SU-DHL-6 (cell line): ENCODE results near the gene METTL17.

Experiments used
- H2AFZ ChIP-seq: fragments of 200-600 bp; sonication (generic); 2 replicates; pipeline ENCODE4 v1.6.1; 2014; ENCODE audit warnings: low read depth, mild to moderate bottlenecking, moderate library complexity, mixed read lengths, antibody characterized with exemption, low read length; ENCODE audit not compliant: severe bottlenecking
- H3F3A ChIP-seq: fragments of 200-600 bp; shearing (Covaris generic); 2 replicates; pipeline ENCODE4 v1.6.0; 2016; ENCODE audit warnings: antibody characterized with exemption, mild to moderate bottlenecking; ENCODE audit not compliant: insufficient read depth
- H3K27ac ChIP-seq: fragments of 200-600 bp; sonication (generic); 2 replicates; pipeline ENCODE4 v1.5.1; 2016; ENCODE audit warnings: low read depth, mild to moderate bottlenecking, low read length, moderate library complexity, mixed read lengths
- H3K27me3 ChIP-seq: fragments of 200-600 bp; sonication (generic), shearing (Covaris generic); 2 replicates; pipeline ENCODE4 v1.6.0; 2014; ENCODE audit warnings: mild to moderate bottlenecking, low read length
- H3K36me3 ChIP-seq: fragments of 200-600 bp; sonication (generic); 2 replicates; pipeline ENCODE4 v1.6.1; 2014; ENCODE audit warnings: mild to moderate bottlenecking, low read length, mixed read lengths
- H3K4me2 ChIP-seq: fragments of 300-600, 200-600 bp; shearing (Covaris generic), sonication (generic); 2 replicates; pipeline ENCODE4 v1.6.0; 2014; ENCODE audit warnings: low read length, low read depth, mild to moderate bottlenecking; ENCODE audit not compliant: poor library complexity, severe bottlenecking
- H3K4me3 ChIP-seq: fragments of 200-600 bp; sonication (generic); 2 replicates; pipeline ENCODE4 v1.5.1; 2014; ENCODE audit warnings: antibody characterized with exemption, low read length, mild to moderate bottlenecking, mixed read lengths; ENCODE audit not compliant: insufficient read depth, poor library complexity, severe bottlenecking
- H3K79me2 ChIP-seq: fragments of 200-600 bp; sonication (generic); 2 replicates; pipeline ENCODE4 v1.6.1; 2014; ENCODE audit warnings: mild to moderate bottlenecking, low read length, moderate library complexity; ENCODE audit not compliant: insufficient read depth
- H3K9ac ChIP-seq: fragments of 200-600 bp; sonication (generic); 2 replicates; pipeline ENCODE4 v1.7.0; 2014; ENCODE audit warnings: mild to moderate bottlenecking, low read length
- H3K9me2 ChIP-seq: fragments of 200-600 bp; sonication (generic); replicated peaks from 2 replicates; pipeline ENCODE4 v1.6.1; 2014; ENCODE audit warnings: low read length; ENCODE audit not compliant: insufficient read depth
- H3K9me3 ChIP-seq: fragments of 200-600 bp; sonication (generic); 2 replicates; pipeline ENCODE4 v1.6.1; 2014; ENCODE audit warnings: low read length, mixed read lengths; ENCODE audit not compliant: insufficient read depth
- H4K20me1 ChIP-seq: fragments of 200-600 bp; sonication (generic); 2 replicates; pipeline ENCODE4 v1.6.1; 2014; ENCODE audit warnings: low read depth, mild to moderate bottlenecking, antibody characterized with exemption, low read length, moderate library complexity, mixed read lengths
- EZH2phosphoT487 ChIP-seq: fragments of 200-600 bp; sonication (generic), shearing (Covaris generic); conservative IDR thresholded peaks from 2 replicates; pipeline ENCODE4 v1.6.1; 2018; ENCODE audit warnings: mild to moderate bottlenecking, antibody characterized with exemption, low read length, moderate library complexity, mixed read lengths
- TF ChIP-seq, protein P1 (sequence below): fragments of 200-600 bp; sonication (generic); IDR thresholded peaks from one replicate; pipeline ENCODE4 v1.5.1; 2017; ENCODE audit warnings: antibody characterized with exemption, mild to moderate bottlenecking, low read length, moderate library complexity; ENCODE audit not compliant: insufficient read depth, poor library complexity, severe bottlenecking

METTL17 gene

GRCh38 chr14:21042918-21043317, 53.1 kb downstream of the METTL17 start:
- no peaks in the 10 kb centered on the region for H3K27me3 ChIP-seq
- no peaks in the 10 kb centered on the region for H3K79me2 ChIP-seq
- H3K4me3 ChIP-seq, result no peak overlapping the region
- no peaks in the 10 kb centered on the region for H3K36me3 ChIP-seq
- no peaks in the 10 kb centered on the region for H3F3A ChIP-seq
- H3K9me3 ChIP-seq, result no peaks in the 10 kb centered on the region
- no peaks in the 10 kb centered on the region for H3K9me2 ChIP-seq
- H3K9ac ChIP-seq, result no peak overlapping the region
- no peak overlapping the region for H3K27ac ChIP-seq
- H4K20me1 ChIP-seq, result no peaks in the 10 kb centered on the region
- H3K4me2 ChIP-seq, result no peak overlapping the region
- H2AFZ ChIP-seq, result no peak overlapping the region
- no peak for TF ChIP-seq EZH2phosphoT487
- TF ChIP-seq, protein P1, sequence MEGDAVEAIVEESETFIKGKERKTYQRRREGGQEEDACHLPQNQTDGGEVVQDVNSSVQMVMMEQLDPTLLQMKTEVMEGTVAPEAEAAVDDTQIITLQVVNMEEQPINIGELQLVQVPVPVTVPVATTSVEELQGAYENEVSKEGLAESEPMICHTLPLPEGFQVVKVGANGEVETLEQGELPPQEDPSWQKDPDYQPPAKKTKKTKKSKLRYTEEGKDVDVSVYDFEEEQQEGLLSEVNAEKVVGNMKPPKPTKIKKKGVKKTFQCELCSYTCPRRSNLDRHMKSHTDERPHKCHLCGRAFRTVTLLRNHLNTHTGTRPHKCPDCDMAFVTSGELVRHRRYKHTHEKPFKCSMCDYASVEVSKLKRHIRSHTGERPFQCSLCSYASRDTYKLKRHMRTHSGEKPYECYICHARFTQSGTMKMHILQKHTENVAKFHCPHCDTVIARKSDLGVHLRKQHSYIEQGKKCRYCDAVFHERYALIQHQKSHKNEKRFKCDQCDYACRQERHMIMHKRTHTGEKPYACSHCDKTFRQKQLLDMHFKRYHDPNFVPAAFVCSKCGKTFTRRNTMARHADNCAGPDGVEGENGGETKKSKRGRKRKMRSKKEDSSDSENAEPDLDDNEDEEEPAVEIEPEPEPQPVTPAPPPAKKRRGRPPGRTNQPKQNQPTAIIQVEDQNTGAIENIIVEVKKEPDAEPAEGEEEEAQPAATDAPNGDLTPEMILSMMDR, result no peak

DNA sequence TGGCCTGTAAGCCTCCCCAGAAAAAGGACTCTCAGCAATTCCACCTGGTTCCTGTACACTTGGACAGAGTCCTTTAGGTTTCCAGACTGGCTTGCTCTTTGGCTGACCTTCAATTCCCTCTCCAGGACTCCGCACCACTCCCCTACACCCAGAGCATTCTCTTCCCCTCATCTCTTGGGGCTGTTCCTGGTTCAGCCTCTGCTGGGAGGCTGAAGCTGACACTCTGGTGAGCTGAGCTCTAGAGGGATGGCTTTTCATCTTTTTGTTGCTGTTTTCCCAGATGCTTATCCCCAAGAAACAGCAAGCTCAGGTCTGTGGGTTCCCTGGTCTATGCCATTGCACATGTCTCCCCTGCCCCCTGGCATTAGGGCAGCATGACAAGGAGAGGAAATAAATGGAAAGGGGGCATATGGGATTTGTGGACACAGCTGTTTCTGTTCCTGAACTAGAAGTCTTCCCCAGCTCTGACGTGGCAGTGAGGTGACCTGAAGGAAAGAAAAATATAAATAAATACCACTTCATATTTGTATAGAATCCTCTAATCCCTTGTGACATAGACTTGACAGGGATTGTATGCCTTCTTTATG, 53.7 kb downstream of the METTL17 start:
- TF ChIP-seq, protein P1, result no peak
- no peak for TF ChIP-seq EZH2phosphoT487
- no peaks in the 10 kb centered on the region for H3K36me3 ChIP-seq
- H3K79me2 ChIP-seq, result no peaks in the 10 kb centered on the region
- no peaks in the 10 kb centered on the region for H4K20me1 ChIP-seq
- no peaks in the 10 kb centered on the region for H3K9me2 ChIP-seq
- H3K9me3 ChIP-seq, result no peaks in the 10 kb centered on the region
- no peak overlapping the region for H2AFZ ChIP-seq
- H3K27ac ChIP-seq, result no peak overlapping the region
- no peak overlapping the region for H3K4me2 ChIP-seq
- no peaks in the 10 kb centered on the region for H3F3A ChIP-seq
- no peak overlapping the region for H3K9ac ChIP-seq
- no peak overlapping the region for H3K4me3 ChIP-seq
- no peaks in the 10 kb centered on the region for H3K27me3 ChIP-seq

DNA sequence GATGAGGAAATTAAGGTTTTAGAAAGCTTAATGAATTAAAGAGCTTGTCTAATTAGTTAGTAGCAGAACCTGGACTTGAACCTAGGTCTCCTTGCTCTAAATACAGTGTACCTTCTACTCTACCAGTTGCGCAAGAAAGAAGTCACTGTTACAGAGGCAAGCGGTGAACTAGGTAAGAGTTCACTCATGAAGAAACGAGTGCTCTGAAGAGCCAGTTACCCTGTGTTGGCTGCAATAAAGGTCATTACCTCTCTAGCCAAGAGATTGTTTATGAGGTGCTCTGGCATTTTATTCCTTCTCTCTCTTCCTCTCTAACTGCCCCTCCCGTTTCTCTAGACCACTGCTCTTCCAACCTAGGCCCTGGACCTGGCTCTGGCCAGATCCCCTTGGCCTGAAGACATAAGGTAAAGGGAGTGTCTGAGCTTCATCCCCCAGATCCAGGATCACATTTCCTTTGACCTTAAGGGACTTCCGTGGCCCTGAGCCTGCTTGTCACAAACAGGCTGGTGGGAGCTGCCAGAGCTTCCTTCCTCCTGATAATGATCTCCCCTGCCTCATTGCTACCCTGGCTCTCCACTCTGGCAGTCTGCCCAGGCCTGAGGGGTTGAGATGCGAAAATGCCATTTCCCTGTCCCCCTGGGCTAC, 54.3 kb downstream of the METTL17 start:
- no peaks in the 10 kb centered on the region for H4K20me1 ChIP-seq
- H3K4me3 ChIP-seq, result no peak overlapping the region
- H3F3A ChIP-seq, result no peaks in the 10 kb centered on the region
- no peak overlapping the region for H3K27ac ChIP-seq
- H3K4me2 ChIP-seq, result no peak overlapping the region
- TF ChIP-seq, protein P1, result no peak
- no peak for TF ChIP-seq EZH2phosphoT487
- H3K9me3 ChIP-seq, result no peaks in the 10 kb centered on the region
- no peaks in the 10 kb centered on the region for H3K36me3 ChIP-seq
- H3K9me2 ChIP-seq, result no peaks in the 10 kb centered on the region
- no peak overlapping the region for H2AFZ ChIP-seq
- no peaks in the 10 kb centered on the region for H3K27me3 ChIP-seq
- H3K79me2 ChIP-seq, result no peaks in the 10 kb centered on the region
- H3K9ac ChIP-seq, result no peak overlapping the region
